ENCODE measurements around the gene PPIG.

DNA sequence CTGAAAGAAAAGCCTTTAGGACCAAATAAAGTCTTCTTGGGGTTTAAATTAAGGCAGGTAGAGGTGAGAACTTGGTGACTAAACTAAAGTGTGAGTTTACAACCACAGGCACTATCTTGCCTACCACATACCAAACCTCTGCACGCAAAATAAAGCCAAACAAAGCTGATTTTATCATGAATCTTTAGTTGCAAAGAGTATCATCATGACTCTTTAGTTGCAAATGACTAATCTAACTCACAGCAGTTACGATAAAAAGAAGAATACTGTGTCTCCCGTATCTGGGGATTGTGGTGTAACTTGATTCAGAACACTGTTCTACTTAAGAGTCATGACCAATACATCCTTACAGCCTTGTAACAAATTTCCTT is 98.9 kb downstream of the PPIG start:
- TF ChIP-seq POLR2A (IDR thresholded peaks at IDR 0.05) (no peak), EP300 (IDR thresholded peaks at IDR 0.05) (no peak)

Measured in sigmoid colon (tissue), 4 donors.